Panc1 (cell line): Measurements from ENCODE around the gene WNK1.

Experiments used
- CTCF ChIP-seq: fragments of 450-650 bp; IDR thresholded peaks from 2 replicates; pipeline ENCODE4 v1.5.1; 2017; ENCODE audit warnings: mild to moderate bottlenecking
- SIN3A ChIP-seq: IDR thresholded peaks from 2 replicates; pipeline ENCODE4 v1.6.1; 2012; ENCODE audit warnings: low read depth, mild to moderate bottlenecking, low read length, moderate library complexity, borderline replicate concordance; ENCODE audit not compliant: insufficient read depth

DNA sequence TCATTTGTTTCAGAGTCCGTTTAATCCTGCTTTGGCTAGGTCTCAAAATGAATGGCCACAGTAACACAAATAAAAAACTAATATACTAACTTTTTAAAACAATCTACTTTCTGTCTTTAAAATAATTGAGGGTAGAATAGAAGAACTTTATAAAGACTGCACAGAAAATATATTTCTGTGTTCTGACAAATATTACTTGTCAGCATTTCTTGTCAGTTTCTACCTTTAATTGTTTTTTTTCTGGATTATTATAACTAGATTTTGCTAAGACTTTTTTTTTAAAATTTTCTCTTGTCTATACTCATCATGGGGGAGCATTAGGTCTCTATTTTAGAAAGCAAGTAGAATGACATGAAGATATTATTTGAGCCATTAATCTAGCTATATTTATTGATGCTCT is 110.9 kb downstream of the WNK1 start:
- TF ChIP-seq CTCF: no peak
- TF ChIP-seq SIN3A: no peak
